CD14-positive monocyte (primary cell): Measurements from ENCODE around the gene NRXN3. TPM values are rescaled to one million over a fixed set of nuclear protein-coding genes. Genes with fewer than 3 reads are reported as not detected.

Source experiments
- DNase-seq, 3 donors: peaks; one replicate each; pipeline ENCODE4 v3.0.0-alpha.2; 2011 to 2022
- H2AFZ ChIP-seq: 2 replicates; pipeline ENCODE4 v1.6.0; 2012; ENCODE audit warnings: mild to moderate bottlenecking, low read depth, low read length, inconsistent platforms; ENCODE audit not compliant: insufficient read depth, poor library complexity, severe bottlenecking
- H3K27ac ChIP-seq, 2 donors: 1 replicate in 1 of 2; 2 replicates in 1 of 2; pipeline ENCODE4 v1.5.1; 2012 to 2013; ENCODE audit warnings: low read length in 2 of 2, control low read depth in 1 of 2, inconsistent platforms in 1 of 2, low read depth in 1 of 2, mild to moderate bottlenecking in 1 of 2
- H3K27me3 ChIP-seq, 2 donors: one replicate each; pipeline versions ENCODE4 v1.6.0 to v1.6.1; 2011 to 2013; ENCODE audit warnings: low read length in 2 of 2; ENCODE audit not compliant: control insufficient read depth in 2 of 2, insufficient read depth in 2 of 2
- H3K36me3 ChIP-seq, 2 donors: replicated peaks in 1 of 2; 1 replicate in 1 of 2; 2 replicates in 1 of 2; pipeline versions ENCODE4 v1.5.1 to v1.6.1; 2012 to 2013; ENCODE audit warnings: low read length in 2 of 2, control low read depth in 1 of 2, inconsistent platforms in 1 of 2, mild to moderate bottlenecking in 1 of 2; ENCODE audit not compliant: insufficient read depth in 2 of 2, control insufficient read depth in 1 of 2
- H3K4me1 ChIP-seq, 2 donors: 1 replicate in 1 of 2; 2 replicates in 1 of 2; pipeline versions ENCODE4 v1.5.1 to v1.6.1; 2012 to 2013; ENCODE audit warnings: low read length in 2 of 2, control low read depth in 1 of 2, inconsistent platforms in 1 of 2, mild to moderate bottlenecking in 1 of 2, moderate library complexity in 1 of 2; ENCODE audit not compliant: insufficient read depth in 2 of 2, control insufficient read depth in 1 of 2
- H3K4me2 ChIP-seq: replicated peaks from 2 replicates; pipeline ENCODE3; 2012; ENCODE audit warnings: low read length, moderate library complexity, mild to moderate bottlenecking; ENCODE audit not compliant: poor library complexity, severe bottlenecking; ENCODE audit errors: extremely low read depth
- H3K4me3 ChIP-seq, 3 experiments: fragments of 200-600 bp in 1 of 3; sonication (generic) in 1 of 3; replicated peaks in 1 of 3; 1 replicate in 2 of 3; 2 replicates in 1 of 3; pipeline ENCODE4 v1.5.1; 2011 to 2013; ENCODE audit warnings: low read length in 3 of 3, mild to moderate bottlenecking in 3 of 3, control low read depth in 2 of 3, low read depth in 2 of 3, inconsistent platforms in 1 of 3, moderate library complexity in 1 of 3
- H3K79me2 ChIP-seq: 2 replicates; pipeline ENCODE4 v1.6.0; 2012; ENCODE audit warnings: mild to moderate bottlenecking, control low read depth, inconsistent platforms, low read length, moderate library complexity; ENCODE audit not compliant: insufficient read depth
- H3K9ac ChIP-seq: 2 replicates; pipeline ENCODE4 v1.6.0; 2017; ENCODE audit warnings: low read length, mild to moderate bottlenecking; ENCODE audit not compliant: insufficient read depth, poor library complexity, severe bottlenecking
- H3K9me3 ChIP-seq, 2 donors: replicated peaks in 1 of 2; 1 replicate in 1 of 2; 2 replicates in 1 of 2; pipeline versions ENCODE4 v1.5.1 to v1.6.1; 2012 to 2013; ENCODE audit warnings: low read length in 2 of 2, control low read depth in 1 of 2; ENCODE audit not compliant: control insufficient read depth in 1 of 2, insufficient read depth in 1 of 2
- H4K20me1 ChIP-seq: 2 replicates; pipeline ENCODE4 v1.6.0; 2012; ENCODE audit warnings: mild to moderate bottlenecking, low read length, control low read depth, moderate library complexity; ENCODE audit not compliant: insufficient read depth
- H3K27ac Mint-ChIP-seq, 7 donors: one replicate each; pipeline ENCODE4 v1.8.0; 2020; ENCODE audit warnings: mild to moderate bottlenecking in 7 of 7, mixed read lengths in 7 of 7, moderate library complexity in 6 of 7, inconsistent platforms in 2 of 7
- H3K27me3 Mint-ChIP-seq, 3 donors: one replicate each; pipeline ENCODE4 v1.8.0; 2021 to 2022; ENCODE audit warnings: low read depth in 3 of 3, mild to moderate bottlenecking in 3 of 3, mixed read lengths in 3 of 3, moderate library complexity in 3 of 3, inconsistent platforms in 1 of 3
- H3K36me3 Mint-ChIP-seq, 2 donors: one replicate each; pipeline ENCODE4 v1.8.0; 2020; ENCODE audit warnings: mixed read lengths in 2 of 2, inconsistent platforms in 1 of 2, mild to moderate bottlenecking in 1 of 2
- H3K4me1 Mint-ChIP-seq: one replicate; pipeline ENCODE4 v1.8.0; 2020; ENCODE audit warnings: mild to moderate bottlenecking, mixed read lengths
- H3K4me3 Mint-ChIP-seq, 2 donors: one replicate each; pipeline ENCODE4 v1.8.0; 2020; ENCODE audit warnings: mild to moderate bottlenecking in 2 of 2, mixed read lengths in 2 of 2, moderate library complexity in 1 of 2
- H3K9me3 Mint-ChIP-seq, 7 donors: one replicate each; pipeline ENCODE4 v1.8.0; 2020 to 2022; ENCODE audit warnings: mixed read lengths in 7 of 7, mild to moderate bottlenecking in 6 of 7, moderate library complexity in 6 of 7, inconsistent platforms in 2 of 7
- WGBS: methylation state at CpG from one replicate; pipeline ENCODE4 v1.1.5; 2013; ENCODE audit warnings: missing lambda C conversion rate; ENCODE audit not compliant: insufficient coverage; 5-methylcytosine and 5-hydroxymethylcytosine counted together
- intact Hi-C, 2 donors: fragments of 100-400 bp; cut with micrococcal nuclease; formaldehyde crosslinking; loops; one replicate each; pipeline versions ENCODE4 v1.15.0 to v1.15.1; 2023
- polyA plus RNA-seq, 3 donors: library from polyadenylated mRNA; depleted of rRNA in 1 of 3; unstranded in 2 of 3; stranded (reverse) in 1 of 3; fragments of 300-500 nt in 2 of 3; fragments of >200 nt in 1 of 3; fragmentation: Illumina TruSeq in 2 of 3; gene quantifications; 1 replicate in 2 of 3; 2 replicates in 1 of 3; pipeline ENCODE4 v1.2.3, GENCODE V29; 2012 to 2021
- TF ChIP-seq, protein P1 (sequence below): fragments of 200-600 bp; IDR thresholded peaks from one replicate; pipeline ENCODE4 v1.8.0; 2022; ENCODE audit warnings: antibody characterized with exemption, mild to moderate bottlenecking

NRXN3 gene
- polyA plus RNA-seq, 3 donors = not detected

DNA sequence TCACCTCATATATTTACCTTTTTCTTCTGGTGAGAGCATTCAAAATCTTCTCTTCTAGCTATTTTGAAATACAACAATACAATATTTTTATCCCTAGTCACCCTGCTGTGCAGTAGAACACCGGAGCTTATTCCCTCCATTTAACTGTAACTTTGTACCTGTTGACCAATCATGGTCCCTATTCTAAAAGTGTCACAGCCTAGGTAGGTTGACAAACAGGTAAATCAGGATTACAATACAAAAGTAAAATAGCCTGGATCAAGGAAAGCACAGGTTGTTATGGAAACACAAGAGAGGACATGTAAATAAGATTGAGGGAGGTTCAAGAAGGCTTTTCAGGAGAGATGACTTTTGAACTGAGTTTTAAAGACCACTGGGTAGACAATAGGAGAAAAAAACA, 1370.2 kb downstream of the NRXN3 start:
- intact Hi-C loops = no loop called here
- DNase-seq = no peak
- Histone ChIP-seq H3K27ac (no peak overlapping the region), H3K4me2 (no peak overlapping the region), H3K4me1 (no peaks in the 10 kb centered on the region), H3K27me3 (no peaks in the 10 kb centered on the region), H4K20me1 (no peaks in the 10 kb centered on the region), H3K36me3 (no peaks in the 10 kb centered on the region), H3K4me3 (no peak overlapping the region), H3K9ac (no peak overlapping the region), H2AFZ (no peak overlapping the region), H3K9me3 (no peaks in the 10 kb centered on the region), H3K79me2 (no peaks in the 10 kb centered on the region)
- peaks cover 0 to 6% (median 0%) of the 10 kb centered on the region in 7 donors for H3K9me3 Mint-ChIP-seq
- H3K4me3 Mint-ChIP-seq = no peak overlapping the region
- TF ChIP-seq, protein P1, sequence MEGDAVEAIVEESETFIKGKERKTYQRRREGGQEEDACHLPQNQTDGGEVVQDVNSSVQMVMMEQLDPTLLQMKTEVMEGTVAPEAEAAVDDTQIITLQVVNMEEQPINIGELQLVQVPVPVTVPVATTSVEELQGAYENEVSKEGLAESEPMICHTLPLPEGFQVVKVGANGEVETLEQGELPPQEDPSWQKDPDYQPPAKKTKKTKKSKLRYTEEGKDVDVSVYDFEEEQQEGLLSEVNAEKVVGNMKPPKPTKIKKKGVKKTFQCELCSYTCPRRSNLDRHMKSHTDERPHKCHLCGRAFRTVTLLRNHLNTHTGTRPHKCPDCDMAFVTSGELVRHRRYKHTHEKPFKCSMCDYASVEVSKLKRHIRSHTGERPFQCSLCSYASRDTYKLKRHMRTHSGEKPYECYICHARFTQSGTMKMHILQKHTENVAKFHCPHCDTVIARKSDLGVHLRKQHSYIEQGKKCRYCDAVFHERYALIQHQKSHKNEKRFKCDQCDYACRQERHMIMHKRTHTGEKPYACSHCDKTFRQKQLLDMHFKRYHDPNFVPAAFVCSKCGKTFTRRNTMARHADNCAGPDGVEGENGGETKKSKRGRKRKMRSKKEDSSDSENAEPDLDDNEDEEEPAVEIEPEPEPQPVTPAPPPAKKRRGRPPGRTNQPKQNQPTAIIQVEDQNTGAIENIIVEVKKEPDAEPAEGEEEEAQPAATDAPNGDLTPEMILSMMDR = no peak
- H3K27ac Mint-ChIP-seq = no peak overlapping the region
- H3K4me1 Mint-ChIP-seq = no peaks in the 10 kb centered on the region
- WGBS = no CpG with 5 or more reads among the region's 1 CpG
- H3K36me3 Mint-ChIP-seq = no peaks in the 10 kb centered on the region
- H3K27me3 Mint-ChIP-seq = no peaks in the 10 kb centered on the region

DNA sequence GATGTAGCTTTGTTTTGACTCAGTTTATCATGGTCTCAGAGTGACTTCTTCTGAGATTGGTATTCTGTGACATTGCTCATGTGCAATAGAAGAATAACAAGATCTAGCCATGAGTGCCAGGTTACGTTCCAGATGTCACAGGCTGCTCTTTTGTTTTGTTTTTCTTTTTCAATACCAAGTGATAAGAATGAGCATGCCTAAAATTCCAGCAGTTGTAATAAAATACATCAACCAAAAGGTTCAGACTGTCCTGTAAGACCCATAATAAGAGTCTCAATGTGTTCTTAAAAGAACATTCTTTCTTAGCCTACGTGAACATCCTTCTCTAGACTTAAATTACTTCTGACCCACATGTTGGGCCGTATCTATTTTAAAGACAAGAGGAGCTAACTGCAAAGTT, 1371.9 kb downstream of the NRXN3 start:
- no peak overlapping the region for H3K27ac ChIP-seq
- H2AFZ ChIP-seq = no peak overlapping the region
- 89% methylated on average over 3 of the region's 3 CpGs for WGBS
- H3K27ac Mint-ChIP-seq = no peak overlapping the region
- H3K36me3 Mint-ChIP-seq = no peaks in the 10 kb centered on the region
- peaks cover 0 to 2% (median 0%) of the 10 kb centered on the region in 3 donors for H3K27me3 Mint-ChIP-seq
- no peak overlapping the region for H3K9ac ChIP-seq
- H3K27me3 ChIP-seq = no peaks in the 10 kb centered on the region
- H3K4me1 ChIP-seq = no peaks in the 10 kb centered on the region
- intact Hi-C loops = no loop called here
- no peaks in the 10 kb centered on the region for H4K20me1 ChIP-seq
- H3K36me3 ChIP-seq = no peaks in the 10 kb centered on the region
- no peaks in the 10 kb centered on the region for H3K9me3 ChIP-seq
- H3K4me1 Mint-ChIP-seq = no peaks in the 10 kb centered on the region
- H3K79me2 ChIP-seq = no peaks in the 10 kb centered on the region
- H3K9me3 Mint-ChIP-seq = peaks cover 0 to 6% (median 2%) of the 10 kb centered on the region in 7 donors
- TF ChIP-seq, protein P1 = no peak
- no peak overlapping the region for H3K4me3 ChIP-seq
- no peak overlapping the region for H3K4me3 Mint-ChIP-seq
- H3K4me2 ChIP-seq = no peak overlapping the region
- DNase-seq = no peak
